Measurements from ENCODE around the gene CUTA. TPM values are rescaled to one million over a fixed set of nuclear protein-coding genes. Genes with fewer than 3 reads are reported as not detected.

CUTA gene
- total RNA-seq, 2 donors from 2014 or later: 106 to 156 TPM

GRCh38 chr6:33445119-33445603 lies 27.3 kb upstream of the CUTA start:
- Mint-ChIP-seq H3K36me3 (no peaks in the 10 kb centered on the region), H3K4me3 (no peak overlapping the region), H3K27me3 (no peaks in the 10 kb centered on the region), H3K9me3 (no peaks in the 10 kb centered on the region), H3K4me1 (ENCODE audit: low read depth in 2 of 2) (peaks cover 0 to 31% of the 10 kb centered on the region in 2 donors), H3K27ac (no peak overlapping the region)
- ATAC-seq (no peak), DNase-seq (ENCODE audit: low spot score) (no peak)

GRCh38 chr6:33443619-33444504 lies 26.0 kb upstream of the CUTA start:
- ATAC-seq (no peak), DNase-seq (ENCODE audit: low spot score) (no peak)
- H3K4me1 Mint-ChIP-seq (ENCODE audit: low read depth in 2 of 2): peaks cover 3 to 22% of the 10 kb centered on the region in 2 donors
- H3K4me3 Mint-ChIP-seq: no peak overlapping the region
- H3K9me3 Mint-ChIP-seq: no peaks in the 10 kb centered on the region
- no peaks in the 10 kb centered on the region for H3K27me3 Mint-ChIP-seq
- peaks cover 4% of the 10 kb centered on the region for H3K36me3 Mint-ChIP-seq
- no peak overlapping the region for H3K27ac Mint-ChIP-seq

- Mint-ChIP-seq H3K4me1 (ENCODE audit: low read depth in 2 of 2) (peaks cover 4 to 14% of the 10 kb centered on the region in 2 donors), H3K9me3 (no peaks in the 10 kb centered on the region), H3K27me3 (no peaks in the 10 kb centered on the region), H3K36me3 (peaks cover 5% of the 10 kb centered on the region), H3K27ac (no peak overlapping the region), H3K4me3 (no peak overlapping the region)
- DNase-seq (ENCODE audit: low spot score) (no peak), ATAC-seq (no peak)
Observed at GRCh38 chr6:33443025-33443424, 25.1 kb upstream of the CUTA start.

- Mint-ChIP-seq H3K4me3 (no peak overlapping the region), H3K36me3 (peaks cover 9% of the 10 kb centered on the region), H3K27ac (peak overlapping the region in 1 of 2 donors; percentile 25), H3K9me3 (no peaks in the 10 kb centered on the region), H3K4me1 (ENCODE audit: low read depth in 2 of 2) (peaks cover 4 to 9% of the 10 kb centered on the region in 2 donors), H3K27me3 (no peaks in the 10 kb centered on the region)
- DNase-seq (ENCODE audit: low spot score) (no peak), ATAC-seq (no peak)
Observed at GRCh38 chr6:33442283-33442682, 24.4 kb upstream of the CUTA start.

- H3K9me3 Mint-ChIP-seq: no peaks in the 10 kb centered on the region
- no peak overlapping the region for H3K27ac Mint-ChIP-seq
- peaks cover 4 to 9% of the 10 kb centered on the region in 2 donors for H3K4me1 Mint-ChIP-seq (ENCODE audit: low read depth in 2 of 2)
- H3K4me3 Mint-ChIP-seq: no peak overlapping the region
- H3K36me3 Mint-ChIP-seq: peaks cover 11% of the 10 kb centered on the region
- H3K27me3 Mint-ChIP-seq: no peaks in the 10 kb centered on the region
- no peak for ATAC-seq
- DNase-seq (ENCODE audit: low spot score): no peak
Observed at GRCh38 chr6:33441457-33441856, 23.6 kb upstream of the CUTA start.

GRCh38 chr6:33440649-33441309 lies 22.9 kb upstream of the CUTA start:
- Mint-ChIP-seq H3K36me3 (peaks cover 11% of the 10 kb centered on the region), H3K9me3 (no peaks in the 10 kb centered on the region), H3K27ac (no peak overlapping the region), H3K27me3 (no peaks in the 10 kb centered on the region), H3K4me3 (no peak overlapping the region), H3K4me1 (ENCODE audit: low read depth in 2 of 2) (peaks cover 4 to 9% of the 10 kb centered on the region in 2 donors)
- DNase-seq (ENCODE audit: low spot score): no peak
- no peak for ATAC-seq

- Mint-ChIP-seq H3K27ac (peak overlapping the region in 1 of 2 donors; percentile 3), H3K4me1 (ENCODE audit: low read depth in 2 of 2) (peaks cover 4 to 9% of the 10 kb centered on the region in 2 donors), H3K27me3 (no peaks in the 10 kb centered on the region), H3K9me3 (no peaks in the 10 kb centered on the region), H3K36me3 (peaks cover 11% of the 10 kb centered on the region), H3K4me3 (no peak overlapping the region)
- DNase-seq (ENCODE audit: low spot score) (no peak), ATAC-seq (no peak)
Observed at GRCh38 chr6:33439956-33440648, 22.2 kb upstream of the CUTA start.

- Mint-ChIP-seq H3K4me1 (ENCODE audit: low read depth in 2 of 2) (peaks cover 6 to 11% of the 10 kb centered on the region in 2 donors), H3K36me3 (peaks cover 11% of the 10 kb centered on the region), H3K27ac (peak overlapping the region; percentile 3 to 8), H3K27me3 (no peaks in the 10 kb centered on the region), H3K4me3 (no peak overlapping the region), H3K9me3 (no peaks in the 10 kb centered on the region)
- no peak for ATAC-seq
- no peak for DNase-seq (ENCODE audit: low spot score)
Observed at GRCh38 chr6:33438978-33439594, 21.2 kb upstream of the CUTA start.

GRCh38 chr6:33437666-33438065 lies 19.8 kb upstream of the CUTA start:
- ATAC-seq: no peak
- Mint-ChIP-seq H3K4me3 (no peak overlapping the region), H3K36me3 (peaks cover 11% of the 10 kb centered on the region), H3K27me3 (no peaks in the 10 kb centered on the region), H3K4me1 (ENCODE audit: low read depth in 2 of 2) (peaks cover 17 to 18% of the 10 kb centered on the region in 2 donors), H3K27ac (no peak overlapping the region), H3K9me3 (no peaks in the 10 kb centered on the region)
- no peak for DNase-seq (ENCODE audit: low spot score)

GRCh38 chr6:33434961-33435360 lies 17.1 kb upstream of the CUTA start:
- H3K9me3 Mint-ChIP-seq: no peaks in the 10 kb centered on the region
- H3K27me3 Mint-ChIP-seq: no peaks in the 10 kb centered on the region
- H3K4me1 Mint-ChIP-seq (ENCODE audit: low read depth in 2 of 2): peaks cover 33 to 39% of the 10 kb centered on the region in 2 donors
- DNase-seq (ENCODE audit: low spot score): no peak
- H3K4me3 Mint-ChIP-seq: no peak overlapping the region
- H3K27ac Mint-ChIP-seq: no peak overlapping the region
- no peak for ATAC-seq
- peaks cover 11% of the 10 kb centered on the region for H3K36me3 Mint-ChIP-seq

- peaks cover 45 to 48% of the 10 kb centered on the region in 2 donors for H3K4me1 Mint-ChIP-seq (ENCODE audit: low read depth in 2 of 2)
- ATAC-seq: no peak
- H3K27me3 Mint-ChIP-seq: no peaks in the 10 kb centered on the region
- no peaks in the 10 kb centered on the region for H3K9me3 Mint-ChIP-seq
- H3K4me3 Mint-ChIP-seq: no peak overlapping the region
- peaks cover 6% of the 10 kb centered on the region for H3K36me3 Mint-ChIP-seq
- DNase-seq (ENCODE audit: low spot score): no peak
- H3K27ac Mint-ChIP-seq: no peak overlapping the region
Observed at GRCh38 chr6:33433544-33434191, 15.8 kb upstream of the CUTA start.

GRCh38 chr6:33433001-33433543 lies 15.2 kb upstream of the CUTA start:
- peak overlapping the region; percentile 24 for H3K4me3 Mint-ChIP-seq
- peak overlapping the region; percentile 7 to 9 for H3K27ac Mint-ChIP-seq
- H3K9me3 Mint-ChIP-seq: no peaks in the 10 kb centered on the region
- peaks cover 6% of the 10 kb centered on the region for H3K36me3 Mint-ChIP-seq
- no peak for DNase-seq (ENCODE audit: low spot score)
- H3K4me1 Mint-ChIP-seq (ENCODE audit: low read depth in 2 of 2): peaks cover 49 to 52% of the 10 kb centered on the region in 2 donors
- H3K27me3 Mint-ChIP-seq: no peaks in the 10 kb centered on the region
- ATAC-seq: no peak

- DNase-seq (ENCODE audit: low spot score) (no peak), ATAC-seq (no peak)
- H3K4me3 Mint-ChIP-seq: peak overlapping the region; percentile 24
- H3K36me3 Mint-ChIP-seq: peaks cover 4% of the 10 kb centered on the region
- no peaks in the 10 kb centered on the region for H3K9me3 Mint-ChIP-seq
- no peaks in the 10 kb centered on the region for H3K27me3 Mint-ChIP-seq
- H3K27ac Mint-ChIP-seq: peak overlapping the region; percentile 7 to 9
- peaks cover 49 to 53% of the 10 kb centered on the region in 2 donors for H3K4me1 Mint-ChIP-seq (ENCODE audit: low read depth in 2 of 2)
Observed at GRCh38 chr6:33432546-33432945, 14.6 kb upstream of the CUTA start.

Measured in natural killer cell treated with Interleukin-12 subunit alpha and Interleukin-12 subunit beta and Interleukin-15 and Interleukin-18, amount 100 ng/mL, for 72 hours (primary cell).